SK-N-SH treated with all-trans-retinoic acid at 6 μM for 48 hours (cell line): ENCODE measurements around the gene GNS.

Experiments used
- ARNTL ChIP-seq: fragments of 450-650 bp; formaldehyde crosslinking; IDR thresholded peaks from 2 replicates; pipeline ENCODE4 v1.5.0; 2020; ENCODE audit warnings: low read depth, mild to moderate bottlenecking, moderate library complexity, borderline replicate concordance
- ZFP30 ChIP-seq: fragments of 450-650 bp; formaldehyde crosslinking; IDR thresholded peaks from 2 replicates; pipeline ENCODE4 v1.5.0; 2022; ENCODE audit warnings: mild to moderate bottlenecking, moderate library complexity
- TF ChIP-seq, protein P1 (sequence below): fragments of 250-450 bp; sonication (Bioruptor Pico); IDR thresholded peaks from 2 replicates; pipeline ENCODE4 v1.5.1; 2020; ENCODE audit warnings: low read depth, mild to moderate bottlenecking, moderate library complexity
- TF ChIP-seq, protein P2 (sequence below): fragments of 250-450 bp; sonication (Bioruptor Pico); IDR thresholded peaks from 2 replicates; pipeline ENCODE4 v1.5.0; 2020; ENCODE audit warnings: mild to moderate bottlenecking, moderate library complexity

GRCh38 chr12:64806593-64807460 lies 47.6 kb upstream of the GNS start:
- TF ChIP-seq ZFP30 (no peak), ARNTL (no peak)
- TF ChIP-seq, protein P1, sequence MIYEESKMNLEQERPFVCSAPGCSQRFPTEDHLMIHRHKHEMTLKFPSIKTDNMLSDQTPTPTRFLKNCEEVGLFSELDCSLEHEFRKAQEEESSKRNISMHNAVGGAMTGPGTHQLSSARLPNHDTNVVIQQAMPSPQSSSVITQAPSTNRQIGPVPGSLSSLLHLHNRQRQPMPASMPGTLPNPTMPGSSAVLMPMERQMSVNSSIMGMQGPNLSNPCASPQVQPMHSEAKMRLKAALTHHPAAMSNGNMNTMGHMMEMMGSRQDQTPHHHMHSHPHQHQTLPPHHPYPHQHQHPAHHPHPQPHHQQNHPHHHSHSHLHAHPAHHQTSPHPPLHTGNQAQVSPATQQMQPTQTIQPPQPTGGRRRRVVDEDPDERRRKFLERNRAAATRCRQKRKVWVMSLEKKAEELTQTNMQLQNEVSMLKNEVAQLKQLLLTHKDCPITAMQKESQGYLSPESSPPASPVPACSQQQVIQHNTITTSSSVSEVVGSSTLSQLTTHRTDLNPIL (CRISPR knock-in tag), result no peak
- TF ChIP-seq, protein P2, sequence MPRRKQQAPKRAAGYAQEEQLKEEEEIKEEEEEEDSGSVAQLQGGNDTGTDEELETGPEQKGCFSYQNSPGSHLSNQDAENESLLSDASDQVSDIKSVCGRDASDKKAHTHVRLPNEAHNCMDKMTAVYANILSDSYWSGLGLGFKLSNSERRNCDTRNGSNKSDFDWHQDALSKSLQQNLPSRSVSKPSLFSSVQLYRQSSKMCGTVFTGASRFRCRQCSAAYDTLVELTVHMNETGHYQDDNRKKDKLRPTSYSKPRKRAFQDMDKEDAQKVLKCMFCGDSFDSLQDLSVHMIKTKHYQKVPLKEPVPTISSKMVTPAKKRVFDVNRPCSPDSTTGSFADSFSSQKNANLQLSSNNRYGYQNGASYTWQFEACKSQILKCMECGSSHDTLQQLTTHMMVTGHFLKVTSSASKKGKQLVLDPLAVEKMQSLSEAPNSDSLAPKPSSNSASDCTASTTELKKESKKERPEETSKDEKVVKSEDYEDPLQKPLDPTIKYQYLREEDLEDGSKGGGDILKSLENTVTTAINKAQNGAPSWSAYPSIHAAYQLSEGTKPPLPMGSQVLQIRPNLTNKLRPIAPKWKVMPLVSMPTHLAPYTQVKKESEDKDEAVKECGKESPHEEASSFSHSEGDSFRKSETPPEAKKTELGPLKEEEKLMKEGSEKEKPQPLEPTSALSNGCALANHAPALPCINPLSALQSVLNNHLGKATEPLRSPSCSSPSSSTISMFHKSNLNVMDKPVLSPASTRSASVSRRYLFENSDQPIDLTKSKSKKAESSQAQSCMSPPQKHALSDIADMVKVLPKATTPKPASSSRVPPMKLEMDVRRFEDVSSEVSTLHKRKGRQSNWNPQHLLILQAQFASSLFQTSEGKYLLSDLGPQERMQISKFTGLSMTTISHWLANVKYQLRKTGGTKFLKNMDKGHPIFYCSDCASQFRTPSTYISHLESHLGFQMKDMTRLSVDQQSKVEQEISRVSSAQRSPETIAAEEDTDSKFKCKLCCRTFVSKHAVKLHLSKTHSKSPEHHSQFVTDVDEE (CRISPR knock-in tag), result no peak
